ENCODE measurements around the gene TMEM121B.

The TMEM121B gene

GRCh38 chr22:17104336-17104935, 16.7 kb downstream of the TMEM121B start:
- no peak overlapping the region for H3K4me2 ChIP-seq (ENCODE audit: low read depth, low read length, poor library complexity, severe bottlenecking)
- no peaks in the 10 kb centered on the region for H3K27me3 ChIP-seq (ENCODE audit: insufficient read depth, low read length, poor library complexity, severe bottlenecking)
- no peaks in the 10 kb centered on the region for H4K20me1 ChIP-seq (ENCODE audit: insufficient read depth, low read length, poor library complexity, severe bottlenecking)
- no peaks in the 10 kb centered on the region for H3F3A ChIP-seq (ENCODE audit: low read depth)
- H3K4me1 ChIP-seq (ENCODE audit: insufficient read depth, low read length, poor library complexity, severe bottlenecking): peaks cover under 1% of the 10 kb centered on the region
- no peak overlapping the region for H2AFZ ChIP-seq (ENCODE audit: low read length)
- no peaks in the 10 kb centered on the region for H3K9me3 ChIP-seq (ENCODE audit: insufficient read depth, low read depth, low read length)
- H3K9ac ChIP-seq (ENCODE audit: low read depth, low read length, poor library complexity, severe bottlenecking): no peak overlapping the region
- no peak for TF ChIP-seq EZH2phosphoT487 (IDR thresholded peaks at IDR 0.05; ENCODE audit: borderline replicate concordance)
- TF ChIP-seq, protein P1, sequence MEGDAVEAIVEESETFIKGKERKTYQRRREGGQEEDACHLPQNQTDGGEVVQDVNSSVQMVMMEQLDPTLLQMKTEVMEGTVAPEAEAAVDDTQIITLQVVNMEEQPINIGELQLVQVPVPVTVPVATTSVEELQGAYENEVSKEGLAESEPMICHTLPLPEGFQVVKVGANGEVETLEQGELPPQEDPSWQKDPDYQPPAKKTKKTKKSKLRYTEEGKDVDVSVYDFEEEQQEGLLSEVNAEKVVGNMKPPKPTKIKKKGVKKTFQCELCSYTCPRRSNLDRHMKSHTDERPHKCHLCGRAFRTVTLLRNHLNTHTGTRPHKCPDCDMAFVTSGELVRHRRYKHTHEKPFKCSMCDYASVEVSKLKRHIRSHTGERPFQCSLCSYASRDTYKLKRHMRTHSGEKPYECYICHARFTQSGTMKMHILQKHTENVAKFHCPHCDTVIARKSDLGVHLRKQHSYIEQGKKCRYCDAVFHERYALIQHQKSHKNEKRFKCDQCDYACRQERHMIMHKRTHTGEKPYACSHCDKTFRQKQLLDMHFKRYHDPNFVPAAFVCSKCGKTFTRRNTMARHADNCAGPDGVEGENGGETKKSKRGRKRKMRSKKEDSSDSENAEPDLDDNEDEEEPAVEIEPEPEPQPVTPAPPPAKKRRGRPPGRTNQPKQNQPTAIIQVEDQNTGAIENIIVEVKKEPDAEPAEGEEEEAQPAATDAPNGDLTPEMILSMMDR (conservative IDR thresholded peaks at IDR 0.05; ENCODE audit: low read length): no peak
- H3K36me3 ChIP-seq (ENCODE audit: insufficient read depth, low read length): peaks cover 90% of the 10 kb centered on the region; the same call in 1 of the 2 replicates
- no peak overlapping the region for H3K4me3 ChIP-seq (ENCODE audit: low read length, poor library complexity, severe bottlenecking)
- no peaks in the 10 kb centered on the region for H3K79me2 ChIP-seq (ENCODE audit: insufficient read depth, low read length)
- no peaks in the 10 kb centered on the region for H3K9me2 ChIP-seq (replicated peaks; ENCODE audit: low read depth, low read length)

DNA sequence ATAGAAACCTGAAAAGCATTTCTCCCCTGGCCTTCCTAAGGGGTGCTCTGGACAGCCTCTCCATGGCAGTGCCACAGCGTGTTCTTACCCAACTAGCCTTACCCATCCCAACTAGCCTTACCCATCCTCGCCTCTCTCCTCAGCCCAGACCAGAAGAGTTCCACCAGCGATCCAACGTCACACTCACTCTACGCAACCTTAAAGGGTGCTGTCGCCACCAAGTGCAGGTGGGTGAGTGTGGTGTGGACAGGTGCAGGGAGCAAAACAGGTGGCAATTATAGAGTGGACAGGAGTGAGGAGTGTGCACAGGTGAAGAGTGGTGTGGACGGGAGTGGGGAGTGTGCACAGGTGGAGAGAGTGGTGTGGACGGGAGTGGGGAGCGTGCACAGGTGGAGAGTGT, 17.8 kb downstream of the TMEM121B start:
- no peaks in the 10 kb centered on the region for H3K9me3 ChIP-seq (ENCODE audit: insufficient read depth, low read depth, low read length)
- peaks cover 11% of the 10 kb centered on the region for H3K4me1 ChIP-seq (ENCODE audit: insufficient read depth, low read length, poor library complexity, severe bottlenecking)
- H3K79me2 ChIP-seq (ENCODE audit: insufficient read depth, low read length): no peaks in the 10 kb centered on the region
- H3F3A ChIP-seq (ENCODE audit: low read depth): peaks cover 3% of the 10 kb centered on the region; the same call in 1 of the 2 replicates
- peaks cover 90% of the 10 kb centered on the region; the same call in 1 of the 2 replicates for H3K36me3 ChIP-seq (ENCODE audit: insufficient read depth, low read length)
- no peak overlapping the region for H3K9ac ChIP-seq (ENCODE audit: low read depth, low read length, poor library complexity, severe bottlenecking)
- H3K9me2 ChIP-seq (replicated peaks; ENCODE audit: low read depth, low read length): no peaks in the 10 kb centered on the region
- no peaks in the 10 kb centered on the region for H3K27me3 ChIP-seq (ENCODE audit: insufficient read depth, low read length, poor library complexity, severe bottlenecking)
- TF ChIP-seq, protein P1 (conservative IDR thresholded peaks at IDR 0.05; ENCODE audit: low read length): no peak
- no peak for TF ChIP-seq EZH2phosphoT487 (IDR thresholded peaks at IDR 0.05; ENCODE audit: borderline replicate concordance)
- no peak overlapping the region for H3K4me2 ChIP-seq (ENCODE audit: low read depth, low read length, poor library complexity, severe bottlenecking)
- no peak overlapping the region for H2AFZ ChIP-seq (ENCODE audit: low read length)
- H4K20me1 ChIP-seq (ENCODE audit: insufficient read depth, low read length, poor library complexity, severe bottlenecking): no peaks in the 10 kb centered on the region
- no peak overlapping the region for H3K4me3 ChIP-seq (ENCODE audit: low read length, poor library complexity, severe bottlenecking)

GRCh38 chr22:17102297-17102667, 18.9 kb downstream of the TMEM121B start:
- H3K4me2 ChIP-seq (ENCODE audit: low read depth, low read length, poor library complexity, severe bottlenecking): no peak overlapping the region
- peaks cover 22% of the 10 kb centered on the region for H3K4me1 ChIP-seq (ENCODE audit: insufficient read depth, low read length, poor library complexity, severe bottlenecking)

More at GRCh38 chr22:17102297-17102667, 18.9 kb downstream of the TMEM121B start:
- no peak overlapping the region for H2AFZ ChIP-seq (ENCODE audit: low read length)
- TF ChIP-seq EZH2phosphoT487 (IDR thresholded peaks at IDR 0.05; ENCODE audit: borderline replicate concordance): no peak
- TF ChIP-seq, protein P1 (conservative IDR thresholded peaks at IDR 0.05; ENCODE audit: low read length): no peak
- H3K9me2 ChIP-seq (replicated peaks; ENCODE audit: low read depth, low read length): no peaks in the 10 kb centered on the region
- peaks cover 84% of the 10 kb centered on the region; the same call in 1 of the 2 replicates for H3K36me3 ChIP-seq (ENCODE audit: insufficient read depth, low read length)
- no peaks in the 10 kb centered on the region for H4K20me1 ChIP-seq (ENCODE audit: insufficient read depth, low read length, poor library complexity, severe bottlenecking)
- H3K27me3 ChIP-seq (ENCODE audit: insufficient read depth, low read length, poor library complexity, severe bottlenecking): no peaks in the 10 kb centered on the region
- peaks cover 8% of the 10 kb centered on the region; the same call in 1 of the 2 replicates for H3F3A ChIP-seq (ENCODE audit: low read depth)
- no peak overlapping the region for H3K9ac ChIP-seq (ENCODE audit: low read depth, low read length, poor library complexity, severe bottlenecking)
- H3K4me3 ChIP-seq (ENCODE audit: low read length, poor library complexity, severe bottlenecking): no peak overlapping the region
- peaks cover 3% of the 10 kb centered on the region; the same call in 1 of the 2 replicates for H3K79me2 ChIP-seq (ENCODE audit: insufficient read depth, low read length)
- H3K9me3 ChIP-seq (ENCODE audit: insufficient read depth, low read depth, low read length): no peaks in the 10 kb centered on the region
